Activated naive CD8-positive, alpha-beta T cell treated with anti-CD3 and anti-CD28 coated beads, Interleukin-2, amount 50 U/mL, for 24 hours (primary cell): ENCODE results near the gene CYP27C1.
"Not testable (repeated sequence)": the region's sequence is repeated elsewhere in the genome, so short reads cannot be mapped to it uniquely, and the experiment has no call there.

ENCODE experiments used
- ATAC-seq: fragments of 150-1000 bp; cut with Tn5 transposase; one replicate; pipeline ENCODE4 v1.10.0; 2021
- DNase-seq: peaks from one replicate; pipeline ENCODE4 v3.0.0; 2021
- H3K27ac Mint-ChIP-seq: one replicate; pipeline ENCODE4 v1.8.0; 2021; ENCODE audit warnings: mild to moderate bottlenecking, mixed read lengths
- H3K27me3 Mint-ChIP-seq: one replicate; pipeline ENCODE4 v1.8.0; 2021; ENCODE audit warnings: mixed read lengths
- H3K36me3 Mint-ChIP-seq: one replicate; pipeline ENCODE4 v1.8.0; 2021; ENCODE audit warnings: low read depth, mixed read lengths
- H3K4me1 Mint-ChIP-seq: one replicate; pipeline ENCODE4 v1.8.0; 2021; ENCODE audit warnings: mixed read lengths
- H3K4me3 Mint-ChIP-seq: one replicate; pipeline ENCODE4 v1.8.0; 2021; ENCODE audit warnings: mild to moderate bottlenecking, moderate library complexity, mixed read lengths
- H3K9me3 Mint-ChIP-seq: one replicate; pipeline ENCODE4 v1.8.0; 2021; ENCODE audit warnings: mixed read lengths

Gene CYP27C1

DNA sequence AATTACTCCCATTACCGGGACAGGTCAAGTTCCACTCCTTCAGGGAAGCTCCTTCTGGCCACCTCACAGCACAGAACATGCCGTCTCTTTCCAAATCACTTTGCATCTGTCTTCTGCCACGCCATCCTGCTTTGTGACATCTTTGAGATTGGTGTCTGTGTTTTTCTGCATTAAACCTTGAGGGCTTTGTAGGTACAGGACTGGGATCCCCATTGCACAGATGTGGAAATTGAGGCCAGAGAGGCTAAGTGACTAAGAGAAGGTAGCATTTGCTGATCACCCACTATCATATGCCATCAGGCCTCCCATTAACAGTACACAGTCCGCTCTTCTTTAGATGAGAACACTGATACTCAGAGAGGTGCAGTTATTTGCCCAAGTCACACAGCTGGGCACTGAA lies 9.5 kb upstream of the CYP27C1 start:
- Mint-ChIP-seq H3K9me3 (peaks cover 4% of the 10 kb centered on the region), H3K36me3 (no peaks in the 10 kb centered on the region), H3K4me1 (peaks cover 18% of the 10 kb centered on the region), H3K4me3 (no peak overlapping the region), H3K27me3 (peaks cover 19% of the 10 kb centered on the region), H3K27ac (no peak overlapping the region)
- no peak for DNase-seq
- ATAC-seq: no peak

DNA sequence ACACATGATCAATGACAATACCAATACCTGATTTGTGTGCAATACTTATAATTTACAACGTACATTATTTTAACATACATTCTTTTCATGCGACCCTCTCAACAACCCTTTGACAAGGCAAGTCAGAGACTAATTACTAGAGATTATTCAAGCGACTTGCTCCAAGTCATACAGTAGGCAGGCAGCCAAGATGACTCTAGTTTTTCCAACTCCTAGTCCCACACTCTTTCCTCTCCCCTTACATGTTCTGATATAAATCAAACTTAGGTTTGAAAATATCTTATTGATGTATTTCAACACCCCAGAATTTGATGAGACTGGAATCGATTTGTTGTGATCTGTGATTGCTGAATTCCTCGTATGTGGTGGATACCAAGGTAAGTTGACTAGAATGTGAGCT lies 8.0 kb upstream of the CYP27C1 start:
- Mint-ChIP-seq H3K4me3 (no peak overlapping the region), H3K27me3 (peaks cover 28% of the 10 kb centered on the region), H3K36me3 (no peaks in the 10 kb centered on the region), H3K4me1 (peaks cover 18% of the 10 kb centered on the region), H3K27ac (no peak overlapping the region), H3K9me3 (peaks cover 4% of the 10 kb centered on the region)
- DNase-seq (no peak), ATAC-seq (no peak)

DNA sequence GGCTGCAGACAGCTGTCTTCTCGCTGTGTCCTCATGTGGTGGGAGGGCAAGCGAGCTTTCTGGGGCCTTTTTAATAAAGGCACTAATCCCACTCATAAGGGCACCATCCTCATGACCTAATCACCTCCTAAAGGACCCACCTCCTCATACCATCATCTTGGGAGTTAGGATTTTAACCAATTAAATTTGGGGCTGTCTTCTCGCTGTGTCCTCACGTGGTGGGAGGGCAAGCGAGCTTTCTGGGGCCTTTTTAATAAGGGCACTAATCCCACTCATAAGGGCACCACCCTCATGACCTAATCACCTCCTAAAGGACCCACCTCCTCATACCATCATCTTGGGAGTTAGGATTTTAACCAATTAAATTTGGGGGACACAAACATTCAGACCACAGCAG lies 7.2 kb upstream of the CYP27C1 start:
- peaks cover 33% of the 10 kb centered on the region for H3K27me3 Mint-ChIP-seq
- not testable (repeated sequence) for H3K27ac Mint-ChIP-seq, H3K9me3 Mint-ChIP-seq, ATAC-seq, H3K4me3 Mint-ChIP-seq, H3K36me3 Mint-ChIP-seq, DNase-seq
- H3K4me1 Mint-ChIP-seq: peaks cover 18% of the 10 kb centered on the region

DNA sequence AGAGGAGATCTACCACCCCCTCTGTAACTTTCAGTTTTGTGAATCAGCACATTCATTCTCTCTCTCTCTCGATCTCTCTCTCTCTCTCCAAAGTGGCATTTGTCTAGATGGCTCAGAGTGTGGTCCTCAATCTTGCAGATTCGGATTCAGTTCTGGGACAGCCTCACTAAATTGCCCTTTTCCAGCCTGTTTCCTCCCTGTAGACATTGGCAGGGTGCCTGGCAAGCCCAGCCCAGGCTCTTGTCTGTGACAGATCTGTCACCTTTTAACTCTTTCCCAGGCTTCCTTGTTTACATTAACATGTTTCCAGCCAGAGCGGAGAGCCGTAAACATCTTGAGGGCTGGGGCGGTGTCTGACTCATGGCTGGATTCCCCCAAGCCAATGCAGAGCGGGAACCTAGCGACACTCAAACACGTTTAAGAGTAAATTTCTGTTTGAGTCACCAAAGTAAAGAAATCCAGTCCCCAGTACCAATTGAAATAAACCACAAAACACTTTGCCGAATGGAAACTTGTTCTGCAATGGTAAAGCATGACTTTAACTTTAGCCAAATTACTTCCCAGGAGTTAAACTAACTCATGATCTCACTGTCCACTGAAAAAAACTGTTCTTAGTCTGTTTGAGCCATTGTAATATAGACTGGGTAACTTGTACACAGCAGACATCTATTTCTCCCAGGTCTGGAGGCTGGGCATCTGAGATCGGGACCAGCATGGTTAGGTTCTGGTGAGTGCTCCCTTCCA lies 6.6 kb upstream of the CYP27C1 start:
- ATAC-seq (peak; percentile 93), DNase-seq (peak; percentile 38)
- Mint-ChIP-seq H3K36me3 (no peaks in the 10 kb centered on the region), H3K9me3 (peaks cover 4% of the 10 kb centered on the region), H3K27me3 (peaks cover 35% of the 10 kb centered on the region), H3K27ac (peak overlapping the region; percentile 86), H3K4me1 (peaks cover 18% of the 10 kb centered on the region), H3K4me3 (peak overlapping the region; percentile 32)

DNA sequence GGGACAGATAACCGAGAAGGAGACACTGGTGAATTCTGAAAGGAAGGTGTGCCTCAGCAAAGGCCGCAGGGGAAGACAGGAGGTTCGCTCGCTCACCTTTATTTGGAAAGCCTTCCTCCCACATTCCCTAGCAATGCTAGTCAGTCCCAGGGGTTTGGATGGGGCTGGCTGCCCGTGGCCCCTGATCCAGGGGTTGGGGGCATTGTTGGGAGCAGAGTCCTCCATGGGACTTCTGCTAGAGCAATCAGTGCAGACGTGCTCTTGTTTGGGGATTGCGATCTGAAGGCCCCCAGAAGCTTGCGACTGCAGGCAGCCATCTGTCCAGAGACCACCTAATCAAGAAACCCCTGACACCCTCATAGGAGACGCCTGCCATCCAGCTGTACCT lies 6.0 kb upstream of the CYP27C1 start:
- Mint-ChIP-seq H3K4me1 (peaks cover 18% of the 10 kb centered on the region), H3K4me3 (no peak overlapping the region), H3K27me3 (peaks cover 35% of the 10 kb centered on the region), H3K36me3 (no peaks in the 10 kb centered on the region), H3K9me3 (peaks cover 4% of the 10 kb centered on the region), H3K27ac (peak overlapping the region; percentile 86)
- DNase-seq: no peak
- ATAC-seq: no peak

DNA sequence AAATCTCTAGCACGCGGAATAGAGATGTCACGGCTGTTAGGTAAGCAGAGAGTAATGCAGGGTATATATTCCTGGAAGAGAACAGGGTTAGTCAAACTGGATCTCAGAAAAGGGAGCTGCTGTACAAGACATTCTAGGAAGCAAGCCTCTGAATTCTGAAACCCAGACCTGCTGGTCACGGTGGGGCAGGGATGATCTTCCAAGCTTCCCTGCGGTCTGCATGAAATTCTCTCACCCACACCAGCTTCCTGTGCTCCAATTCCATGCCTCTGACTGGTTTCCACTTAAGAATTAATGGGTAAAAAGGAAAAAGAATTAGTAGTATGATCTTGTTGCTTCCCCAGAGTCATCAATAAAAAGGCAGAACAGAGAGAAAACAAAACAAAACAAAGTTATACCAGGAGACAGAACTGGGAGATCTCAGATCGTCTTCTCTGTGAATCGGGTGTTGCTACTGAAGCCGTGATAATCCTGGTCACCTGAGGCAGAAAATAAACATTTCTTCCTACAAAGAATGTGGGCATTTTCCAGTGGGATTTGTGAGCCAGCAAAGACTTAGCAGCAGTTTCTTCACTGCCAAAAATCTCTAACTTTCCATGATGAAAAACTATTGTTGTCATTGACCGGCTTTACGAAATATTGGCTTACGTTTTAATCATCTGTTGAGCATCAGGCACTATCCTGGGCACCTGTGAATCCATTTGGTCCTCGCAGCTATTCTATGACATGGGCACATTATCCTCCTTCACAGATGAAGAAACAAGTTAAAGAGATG lies 5.3 kb upstream of the CYP27C1 start:
- Mint-ChIP-seq H3K27me3 (peaks cover 42% of the 10 kb centered on the region), H3K36me3 (no peaks in the 10 kb centered on the region), H3K9me3 (peaks cover 4% of the 10 kb centered on the region), H3K4me3 (no peak overlapping the region), H3K27ac (no peak overlapping the region), H3K4me1 (peaks cover 25% of the 10 kb centered on the region)
- ATAC-seq: no peak
- no peak for DNase-seq

DNA sequence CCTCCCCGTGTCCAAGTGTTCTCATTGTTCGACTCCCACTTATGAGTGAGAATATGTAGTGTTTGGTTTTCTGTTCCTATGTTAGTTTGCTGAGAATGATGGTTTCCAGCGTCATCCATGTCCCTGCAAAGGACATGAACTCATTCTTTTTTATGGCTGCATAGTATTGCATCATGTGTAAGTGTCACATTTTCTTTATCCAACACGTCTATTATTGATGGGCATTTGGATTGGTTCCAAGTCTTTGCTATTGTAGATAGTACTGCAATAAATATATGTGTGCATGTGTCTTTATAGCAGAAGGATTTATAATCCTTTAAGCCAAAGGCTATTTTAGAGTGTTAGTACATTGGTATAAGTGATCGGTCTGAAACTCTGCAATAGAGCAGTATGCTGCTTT lies 4.0 kb upstream of the CYP27C1 start:
- peaks cover 46% of the 10 kb centered on the region for H3K27me3 Mint-ChIP-seq
- not testable (repeated sequence) for H3K36me3 Mint-ChIP-seq, H3K4me3 Mint-ChIP-seq

DNA sequence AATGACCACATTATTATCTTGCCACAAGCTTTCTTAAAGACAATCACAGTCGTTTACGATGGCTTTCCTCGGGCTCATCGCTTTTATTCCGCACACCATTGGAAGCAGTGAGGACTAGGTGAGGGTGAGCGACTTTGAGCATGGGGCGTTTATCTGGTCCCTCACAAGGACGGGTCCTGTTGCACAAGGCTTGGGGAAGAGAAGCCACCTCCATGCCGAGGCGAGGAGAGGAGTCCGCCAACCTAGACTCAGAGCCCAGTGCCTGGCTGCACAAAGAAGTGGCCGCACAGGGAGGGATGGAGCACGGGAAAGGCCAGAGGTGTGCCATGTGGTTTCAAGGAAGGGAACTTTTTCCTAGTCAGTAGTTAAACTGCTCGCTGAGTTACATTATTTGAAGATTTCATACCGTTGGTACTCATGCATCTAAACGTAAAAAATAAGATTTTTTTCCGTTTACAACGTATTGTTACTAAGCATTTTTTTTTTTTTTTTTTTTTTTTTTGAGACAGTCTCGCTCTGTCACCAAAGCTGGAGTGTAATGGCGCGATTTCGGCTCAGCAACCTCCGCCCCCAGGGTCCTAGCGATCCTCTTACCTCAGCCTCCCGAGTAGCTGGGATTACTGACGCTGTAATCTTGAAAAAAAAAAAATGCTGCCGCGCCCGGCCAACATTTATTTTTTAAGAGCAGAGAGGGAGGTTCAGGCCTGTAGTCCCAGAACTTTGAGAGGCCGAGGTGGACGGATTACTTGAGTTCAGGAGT lies 849 bp upstream of the CYP27C1 start:
- no peak overlapping the region for H3K27ac Mint-ChIP-seq
- H3K4me1 Mint-ChIP-seq: peaks cover 25% of the 10 kb centered on the region
- DNase-seq: no peak
- no peak for ATAC-seq
- peaks cover 9% of the 10 kb centered on the region for H3K9me3 Mint-ChIP-seq
- H3K4me3 Mint-ChIP-seq: peak overlapping the region; percentile 80
- H3K36me3 Mint-ChIP-seq: peaks cover 2% of the 10 kb centered on the region
- H3K27me3 Mint-ChIP-seq: peaks cover 68% of the 10 kb centered on the region

More for the DNA sequence above, 4.0 kb upstream of the CYP27C1 start:
- not testable (repeated sequence) for H3K27ac Mint-ChIP-seq, DNase-seq, H3K9me3 Mint-ChIP-seq, ATAC-seq
- peaks cover 28% of the 10 kb centered on the region for H3K4me1 Mint-ChIP-seq

DNA sequence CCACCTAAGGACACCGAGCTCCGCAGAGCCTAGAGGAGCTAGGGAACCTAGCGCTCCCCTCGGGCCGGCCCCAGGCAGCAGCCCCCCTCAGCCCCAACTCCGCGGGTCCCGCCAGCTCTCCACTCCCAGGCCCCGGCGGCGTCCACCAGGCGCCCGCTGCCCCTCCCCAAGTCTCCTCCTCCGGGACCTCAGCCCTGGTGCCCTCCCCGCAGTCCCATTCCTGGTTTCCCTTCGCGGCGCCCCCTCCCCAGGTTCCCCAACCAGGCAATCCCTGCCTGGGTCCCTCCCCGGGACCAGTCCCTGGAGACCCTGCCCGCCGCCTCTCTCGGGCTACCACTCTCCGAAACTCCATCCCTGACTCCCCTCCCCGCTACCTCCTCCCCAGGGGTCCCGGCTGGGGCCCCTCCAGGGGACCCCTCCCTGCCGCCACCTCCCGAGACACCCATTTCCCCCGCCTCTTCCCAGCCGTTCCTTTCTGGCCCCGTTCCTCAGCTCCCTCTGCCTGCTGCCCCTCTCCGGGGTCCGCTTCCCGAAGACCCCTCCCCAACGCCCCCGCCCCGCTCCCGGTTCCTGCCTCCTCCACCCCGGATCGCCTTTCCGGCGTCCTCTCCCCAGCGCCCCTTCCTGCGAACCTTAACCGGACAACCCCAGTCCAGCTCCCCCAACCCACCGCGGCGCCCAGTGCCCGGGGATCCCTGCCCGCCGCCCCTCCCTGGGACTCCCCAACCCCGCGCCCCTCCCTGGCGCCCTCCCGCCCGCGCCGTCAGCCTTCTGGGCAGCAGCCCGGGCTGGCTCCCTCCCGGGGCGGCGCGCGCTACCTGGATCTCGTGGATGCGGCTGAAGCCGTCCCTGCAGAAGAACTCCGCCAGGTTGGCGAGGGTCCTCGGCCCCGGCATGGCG lies 678 bp downstream of the CYP27C1 start:
- Mint-ChIP-seq H3K4me3 (no peak overlapping the region), H3K9me3 (peaks cover 9% of the 10 kb centered on the region), H3K36me3 (peaks cover 2% of the 10 kb centered on the region), H3K27ac (no peak overlapping the region), H3K4me1 (peaks cover 17% of the 10 kb centered on the region), H3K27me3 (peaks cover 61% of the 10 kb centered on the region)
- peak; percentile 9 for ATAC-seq
- no peak for DNase-seq

DNA sequence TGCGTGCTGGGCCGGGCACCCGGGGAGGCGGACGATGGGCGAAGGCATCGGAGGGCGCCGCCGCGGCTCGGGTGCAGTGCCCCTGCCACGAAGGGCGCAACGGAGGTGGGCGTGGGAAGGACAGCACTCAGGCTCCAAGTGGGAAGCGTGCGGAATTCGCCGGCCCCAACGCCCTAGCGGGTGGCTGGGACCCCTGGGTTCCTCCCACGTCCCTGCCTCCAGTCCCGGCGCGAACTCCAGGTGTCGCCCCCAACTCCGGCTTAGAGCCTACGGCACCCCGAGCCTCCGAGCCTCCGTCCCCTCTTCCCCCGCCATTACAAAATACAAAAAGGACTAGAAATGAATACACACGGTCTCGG lies 1.3 kb downstream of the CYP27C1 start:
- Mint-ChIP-seq H3K4me1 (peaks cover 17% of the 10 kb centered on the region), H3K27me3 (peaks cover 61% of the 10 kb centered on the region), H3K27ac (no peak overlapping the region), H3K36me3 (peaks cover 2% of the 10 kb centered on the region), H3K9me3 (peaks cover 9% of the 10 kb centered on the region), H3K4me3 (peak overlapping the region; percentile 43)
- no peak for ATAC-seq
- no peak for DNase-seq

DNA sequence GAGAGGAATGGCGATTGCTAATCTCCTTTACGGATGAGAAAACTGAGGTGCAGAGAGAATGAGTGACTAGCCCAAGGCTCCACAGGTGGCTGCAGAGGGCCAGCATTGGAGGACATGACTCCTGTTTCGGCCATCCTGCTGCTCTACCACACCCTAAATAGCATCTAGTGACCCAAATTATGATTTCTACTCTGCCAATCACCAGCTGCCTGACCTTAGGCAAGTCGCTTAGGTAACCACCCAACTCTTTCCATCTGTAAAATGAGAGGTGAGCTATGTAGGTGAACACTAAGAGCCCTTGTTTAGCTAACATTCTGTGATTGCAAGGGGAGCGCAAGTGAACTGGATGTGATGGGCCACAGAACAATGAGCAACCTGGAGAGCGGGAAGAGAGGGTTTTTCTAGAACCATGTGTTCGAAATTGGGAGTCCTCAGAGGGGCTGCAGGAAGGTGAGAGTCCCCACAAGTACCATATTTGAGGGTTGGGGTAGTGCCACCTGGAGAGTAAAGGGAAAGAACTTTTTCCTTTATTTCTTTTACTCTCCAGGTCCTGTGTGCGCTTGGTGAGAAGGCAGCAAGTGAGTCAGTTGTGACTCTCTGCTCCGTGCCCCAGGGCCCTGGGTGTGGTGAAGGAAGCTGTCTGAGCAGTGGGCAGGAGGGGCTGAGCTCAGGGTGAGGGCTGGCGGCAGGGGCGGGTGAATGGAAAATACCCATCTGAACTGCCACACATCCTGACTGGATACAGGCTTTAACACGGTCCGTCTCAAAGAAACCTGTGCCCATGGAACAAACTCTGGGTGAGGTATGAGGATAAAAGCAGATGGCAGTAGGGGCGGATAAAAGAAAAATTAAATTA lies 2.4 kb downstream of the CYP27C1 start:
- Mint-ChIP-seq H3K36me3 (peaks cover 2% of the 10 kb centered on the region), H3K27me3 (peaks cover 60% of the 10 kb centered on the region), H3K4me1 (peaks cover 17% of the 10 kb centered on the region), H3K9me3 (peaks cover 9% of the 10 kb centered on the region), H3K27ac (no peak overlapping the region), H3K4me3 (peak overlapping the region; percentile 43)
- DNase-seq (peak; percentile 25), ATAC-seq (peak; percentile 79)

DNA sequence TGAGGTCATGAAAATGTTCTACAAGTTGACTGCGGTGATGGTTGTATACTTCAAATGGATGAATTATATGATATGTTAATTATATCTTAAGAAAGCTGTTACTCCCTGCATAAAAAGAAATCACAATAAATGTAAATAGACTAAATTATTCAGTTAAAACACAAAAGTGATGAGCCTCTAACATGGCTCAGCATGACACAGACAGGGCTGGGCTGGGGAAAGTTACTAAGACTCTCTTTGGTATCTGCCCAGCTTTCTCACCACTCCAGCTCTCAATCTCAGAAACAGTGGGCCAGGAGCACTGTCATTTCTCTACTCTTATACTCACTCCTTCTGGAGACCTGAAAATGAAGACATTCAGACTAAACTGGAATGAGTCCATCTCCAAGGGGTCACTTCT lies 3.5 kb downstream of the CYP27C1 start:
- Mint-ChIP-seq H3K27ac (no peak overlapping the region), H3K27me3 (peaks cover 62% of the 10 kb centered on the region), H3K4me1 (peaks cover 17% of the 10 kb centered on the region), H3K36me3 (peaks cover 2% of the 10 kb centered on the region), H3K9me3 (peaks cover 9% of the 10 kb centered on the region), H3K4me3 (no peak overlapping the region)
- no peak for ATAC-seq
- no peak for DNase-seq

DNA sequence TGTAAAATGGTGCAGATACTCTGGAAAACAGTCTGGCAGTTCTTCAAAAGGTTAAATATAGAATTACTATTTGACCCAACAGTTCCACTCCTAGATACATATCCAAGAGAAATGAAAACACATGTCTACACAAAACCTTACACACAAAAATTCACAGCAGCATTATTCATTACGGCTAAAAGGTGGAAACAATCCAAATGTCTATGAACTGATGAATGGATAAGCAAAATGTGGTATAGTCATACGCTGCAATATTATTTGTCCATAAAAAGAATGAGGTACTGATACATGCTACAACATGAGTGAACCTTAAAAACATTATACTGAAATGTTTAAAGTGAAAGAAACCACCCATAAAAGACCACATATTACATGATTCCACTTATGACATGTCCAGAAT lies 4.0 kb downstream of the CYP27C1 start:
- Mint-ChIP-seq H3K4me3 (no peak overlapping the region), H3K27me3 (peaks cover 62% of the 10 kb centered on the region), H3K4me1 (peaks cover 17% of the 10 kb centered on the region), H3K27ac (no peak overlapping the region), H3K9me3 (peaks cover 9% of the 10 kb centered on the region), H3K36me3 (peaks cover 2% of the 10 kb centered on the region)
- ATAC-seq: no peak
- no peak for DNase-seq
